Measurements from ENCODE around the gene B4GALNT4.

B4GALNT4 gene

DNA sequence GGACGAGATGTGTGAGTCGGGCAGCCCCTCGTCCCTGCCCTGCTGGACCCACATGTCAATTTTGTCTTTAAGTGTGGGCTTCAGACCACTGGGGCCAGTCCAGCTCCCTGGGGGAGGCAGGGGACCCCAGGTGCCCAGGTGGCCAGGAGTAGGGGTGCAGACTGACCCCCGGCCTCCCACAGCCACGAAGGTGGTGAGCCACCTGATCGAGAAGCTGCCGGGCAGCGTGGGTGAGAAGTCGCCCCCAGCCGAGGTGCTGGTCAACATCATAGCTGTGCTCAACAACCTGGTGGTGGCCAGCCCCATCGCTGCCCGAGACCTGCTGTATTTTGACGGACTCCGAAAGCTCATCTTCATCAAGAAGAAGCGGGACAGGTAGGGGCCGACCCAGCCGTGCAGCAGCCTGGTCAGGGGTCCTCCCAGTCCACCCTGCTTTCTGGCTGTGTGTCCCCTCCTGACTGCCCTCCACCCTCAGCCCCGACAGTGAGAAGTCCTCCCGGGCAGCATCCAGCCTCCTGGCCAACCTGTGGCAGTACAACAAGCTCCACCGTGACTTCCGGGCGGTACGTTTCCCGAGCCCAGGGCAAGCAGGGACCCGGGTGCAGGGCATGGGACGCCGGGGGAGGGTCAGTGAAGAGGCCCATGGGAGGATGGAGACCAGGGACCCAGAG is 34.6 kb downstream of the B4GALNT4 start:
- H3K4me1 ChIP-seq (ENCODE audit: control insufficient read depth, insufficient read depth, low read length), result no peaks in the 10 kb centered on the region
- 93% methylated on average over 27 of the region's 27 CpGs for WGBS, 2 experiments

DNA sequence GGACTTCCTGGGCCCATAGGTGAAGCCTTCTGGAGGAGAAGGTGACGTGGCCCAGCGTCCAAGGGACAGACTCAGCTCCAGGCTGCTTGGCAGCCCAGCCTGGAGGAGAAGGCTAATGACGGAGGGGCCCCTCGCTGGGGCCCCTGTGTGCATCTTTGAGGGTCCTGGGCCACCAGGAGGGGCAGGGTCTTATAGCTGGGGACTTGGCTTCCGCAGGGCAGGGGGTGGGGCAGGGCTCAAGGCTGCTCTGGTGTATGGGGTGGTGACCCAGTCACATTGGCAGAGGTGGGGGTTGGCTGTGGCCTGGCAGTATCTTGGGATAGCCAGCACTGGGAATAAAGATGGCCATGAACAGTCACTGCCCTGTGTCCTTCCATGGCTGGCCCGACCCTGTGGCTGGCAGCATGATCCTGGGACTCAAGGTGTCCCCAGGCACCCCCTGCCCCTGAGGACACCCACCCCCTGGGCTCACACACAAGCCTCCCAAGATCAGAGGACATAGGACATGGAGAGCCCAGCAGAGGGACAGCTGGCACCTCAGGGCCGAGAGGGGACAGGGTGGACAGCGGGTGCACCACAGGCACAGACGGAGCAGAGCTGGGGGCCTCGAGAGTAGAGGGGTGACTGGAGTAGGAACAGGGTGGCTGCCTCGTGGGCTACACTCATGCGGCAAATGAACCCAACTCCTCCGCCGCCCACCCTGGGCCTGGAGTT is 35.4 kb downstream of the B4GALNT4 start:
- WGBS, 2 experiments, result 92 to 93% methylated on average over 14 of the region's 14 CpGs
- no peaks in the 10 kb centered on the region for H3K36me3 ChIP-seq (ENCODE audit: control insufficient read depth, insufficient read depth, low read length)
- H3K27ac ChIP-seq (ENCODE audit: insufficient read depth, low read depth, low read length, poor library complexity, severe bottlenecking), result no peak overlapping the region
- no peak overlapping the region for H3K4me3 ChIP-seq (ENCODE audit: insufficient read depth, low read depth, low read length)
- H3K4me1 ChIP-seq (ENCODE audit: control insufficient read depth, insufficient read depth, low read length), result no peaks in the 10 kb centered on the region
- H3K9me3 ChIP-seq (ENCODE audit: control insufficient read depth, low read length), result no peaks in the 10 kb centered on the region
- peaks cover 14% of the 10 kb centered on the region for H3K27me3 ChIP-seq (ENCODE audit: control insufficient read depth, insufficient read depth, low read length, poor library complexity, severe bottlenecking)

More for the DNA sequence above, 34.6 kb downstream of the B4GALNT4 start:
- Histone ChIP-seq H3K27ac (ENCODE audit: insufficient read depth, low read depth, low read length, poor library complexity, severe bottlenecking) (no peak overlapping the region), H3K27me3 (ENCODE audit: control insufficient read depth, insufficient read depth, low read length, poor library complexity, severe bottlenecking) (peaks cover 14% of the 10 kb centered on the region), H3K4me3 (ENCODE audit: insufficient read depth, low read depth, low read length) (no peak overlapping the region), H3K36me3 (ENCODE audit: control insufficient read depth, insufficient read depth, low read length) (no peaks in the 10 kb centered on the region), H3K9me3 (ENCODE audit: control insufficient read depth, low read length) (no peaks in the 10 kb centered on the region)

GRCh38 chr11:405323-405953 is 36.1 kb downstream of the B4GALNT4 start:
- Histone ChIP-seq H3K4me1 (ENCODE audit: control insufficient read depth, insufficient read depth, low read length) (no peaks in the 10 kb centered on the region), H3K9me3 (ENCODE audit: control insufficient read depth, low read length) (no peaks in the 10 kb centered on the region), H3K27ac (ENCODE audit: insufficient read depth, low read depth, low read length, poor library complexity, severe bottlenecking) (no peak overlapping the region), H3K27me3 (ENCODE audit: control insufficient read depth, insufficient read depth, low read length, poor library complexity, severe bottlenecking) (peaks cover 14% of the 10 kb centered on the region), H3K36me3 (ENCODE audit: control insufficient read depth, insufficient read depth, low read length) (no peaks in the 10 kb centered on the region), H3K4me3 (ENCODE audit: insufficient read depth, low read depth, low read length) (no peak overlapping the region)
- WGBS, 2 experiments, result 76 to 80% methylated on average over 17 of the region's 17 CpGs

DNA sequence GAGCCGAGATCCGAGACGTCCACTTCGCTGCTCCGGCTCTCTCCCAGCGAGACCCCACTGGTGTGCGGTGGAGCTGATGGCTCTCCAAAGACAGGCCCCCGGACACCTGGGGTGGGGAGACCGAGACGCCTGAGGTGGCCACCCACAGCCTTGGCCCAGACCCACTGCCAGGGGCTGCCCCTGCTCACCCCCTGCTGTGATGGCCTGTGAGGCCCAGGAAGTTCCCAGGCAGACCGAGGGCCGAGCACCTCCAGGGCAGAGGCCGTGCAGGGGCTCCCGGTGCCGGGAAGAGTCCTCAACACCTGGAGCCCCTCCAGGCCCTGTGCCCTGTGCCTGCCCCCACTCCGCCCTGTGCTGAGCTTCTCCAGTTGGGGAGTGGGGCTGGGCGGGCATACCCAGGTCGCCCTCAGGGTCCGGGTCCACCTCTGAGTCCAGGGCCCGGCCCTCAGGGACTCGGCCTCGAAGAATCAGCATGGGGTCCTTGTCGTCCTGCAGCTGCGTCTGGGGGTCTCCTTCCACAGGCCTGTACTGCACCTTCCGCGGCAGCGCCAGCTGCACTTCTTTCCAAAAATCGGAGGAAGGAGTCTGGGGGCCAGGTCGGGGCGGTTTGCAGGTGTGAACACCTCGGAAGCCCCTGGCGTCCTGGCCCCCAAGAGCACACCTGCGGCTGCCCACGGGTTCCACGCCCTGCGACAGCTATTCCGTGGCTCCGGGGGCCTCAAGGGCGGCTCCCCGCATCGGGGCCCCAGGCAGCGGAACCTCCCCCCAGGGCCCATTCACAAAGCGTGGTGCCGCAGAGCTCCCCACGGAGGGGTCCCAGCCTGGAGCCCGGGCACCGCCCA is 36.9 kb downstream of the B4GALNT4 start:
- 82% methylated on average over 47 of the region's 47 CpGs for WGBS, 2 experiments
- no peak overlapping the region for H3K27ac ChIP-seq (ENCODE audit: insufficient read depth, low read depth, low read length, poor library complexity, severe bottlenecking)
- no peaks in the 10 kb centered on the region for H3K9me3 ChIP-seq (ENCODE audit: control insufficient read depth, low read length)
- H3K36me3 ChIP-seq (ENCODE audit: control insufficient read depth, insufficient read depth, low read length), result no peaks in the 10 kb centered on the region
- H3K4me1 ChIP-seq (ENCODE audit: control insufficient read depth, insufficient read depth, low read length), result no peaks in the 10 kb centered on the region
- peaks cover 14% of the 10 kb centered on the region for H3K27me3 ChIP-seq (ENCODE audit: control insufficient read depth, insufficient read depth, low read length, poor library complexity, severe bottlenecking)
- H3K4me3 ChIP-seq (ENCODE audit: insufficient read depth, low read depth, low read length), result peak overlapping the region; percentile 45

DNA sequence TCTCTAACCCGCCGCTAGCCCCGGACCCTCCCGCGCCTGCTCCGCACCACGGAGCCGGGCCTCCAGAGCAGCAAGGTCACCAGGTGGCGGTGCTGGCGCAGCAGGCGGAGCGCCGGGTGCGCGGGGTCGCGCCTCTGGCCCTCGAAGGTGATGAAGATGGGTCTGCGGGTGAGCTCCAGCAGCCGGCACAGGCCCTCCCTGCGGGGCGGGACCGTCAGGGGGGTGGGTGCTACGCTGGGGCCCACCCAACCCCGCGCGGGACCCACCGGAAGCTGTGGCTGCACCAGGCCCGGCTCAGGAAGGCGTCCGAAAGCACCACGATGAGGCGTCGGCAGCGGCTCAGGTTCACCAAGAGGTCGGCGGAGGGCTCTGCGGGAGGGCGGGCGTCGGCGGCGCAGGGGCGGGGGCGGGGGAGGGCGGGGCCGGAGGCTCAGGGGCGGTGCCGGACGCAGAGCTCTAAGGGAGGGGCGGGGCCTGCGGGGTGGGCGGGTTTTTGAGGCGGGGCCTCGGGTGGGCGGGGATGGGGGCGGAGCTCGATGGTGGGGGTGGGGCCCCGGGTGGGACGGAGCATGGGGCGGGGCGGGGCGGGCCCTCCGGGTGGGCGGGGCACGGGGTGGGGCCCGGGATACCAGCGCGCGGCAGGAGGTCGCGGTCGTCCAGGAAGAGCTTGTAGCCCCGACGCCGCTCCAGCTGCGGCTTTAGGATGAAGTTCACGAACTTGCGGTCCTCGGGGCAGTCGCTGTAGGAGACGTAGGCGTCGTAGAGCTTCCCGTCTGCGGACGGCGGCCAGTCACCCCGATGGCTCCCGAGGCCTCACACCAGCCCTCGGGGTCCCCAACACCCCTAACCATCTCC is 37.7 kb downstream of the B4GALNT4 start:
- Histone ChIP-seq H3K4me3 (ENCODE audit: insufficient read depth, low read depth, low read length) (peak overlapping the region; percentile 45), H3K27ac (ENCODE audit: insufficient read depth, low read depth, low read length, poor library complexity, severe bottlenecking) (no peak overlapping the region), H3K9me3 (ENCODE audit: control insufficient read depth, low read length) (no peaks in the 10 kb centered on the region), H3K4me1 (ENCODE audit: control insufficient read depth, insufficient read depth, low read length) (no peaks in the 10 kb centered on the region), H3K36me3 (ENCODE audit: control insufficient read depth, insufficient read depth, low read length) (no peaks in the 10 kb centered on the region), H3K27me3 (ENCODE audit: control insufficient read depth, insufficient read depth, low read length, poor library complexity, severe bottlenecking) (peaks cover 14% of the 10 kb centered on the region)
- WGBS, 2 experiments, result 12% methylated on average over 83 to 84 of the region's 91 CpGs

GRCh38 chr11:407651-408123 is 38.4 kb downstream of the B4GALNT4 start:
- WGBS, 2 experiments, result 86 to 87% methylated on average over 28 of the region's 28 CpGs
- H3K27me3 ChIP-seq (ENCODE audit: control insufficient read depth, insufficient read depth, low read length, poor library complexity, severe bottlenecking), result peaks cover 14% of the 10 kb centered on the region
- no peaks in the 10 kb centered on the region for H3K9me3 ChIP-seq (ENCODE audit: control insufficient read depth, low read length)
- H3K36me3 ChIP-seq (ENCODE audit: control insufficient read depth, insufficient read depth, low read length), result no peaks in the 10 kb centered on the region
- no peak overlapping the region for H3K27ac ChIP-seq (ENCODE audit: insufficient read depth, low read depth, low read length, poor library complexity, severe bottlenecking)
- H3K4me3 ChIP-seq (ENCODE audit: insufficient read depth, low read depth, low read length), result no peak overlapping the region
- no peaks in the 10 kb centered on the region for H3K4me1 ChIP-seq (ENCODE audit: control insufficient read depth, insufficient read depth, low read length)

DNA sequence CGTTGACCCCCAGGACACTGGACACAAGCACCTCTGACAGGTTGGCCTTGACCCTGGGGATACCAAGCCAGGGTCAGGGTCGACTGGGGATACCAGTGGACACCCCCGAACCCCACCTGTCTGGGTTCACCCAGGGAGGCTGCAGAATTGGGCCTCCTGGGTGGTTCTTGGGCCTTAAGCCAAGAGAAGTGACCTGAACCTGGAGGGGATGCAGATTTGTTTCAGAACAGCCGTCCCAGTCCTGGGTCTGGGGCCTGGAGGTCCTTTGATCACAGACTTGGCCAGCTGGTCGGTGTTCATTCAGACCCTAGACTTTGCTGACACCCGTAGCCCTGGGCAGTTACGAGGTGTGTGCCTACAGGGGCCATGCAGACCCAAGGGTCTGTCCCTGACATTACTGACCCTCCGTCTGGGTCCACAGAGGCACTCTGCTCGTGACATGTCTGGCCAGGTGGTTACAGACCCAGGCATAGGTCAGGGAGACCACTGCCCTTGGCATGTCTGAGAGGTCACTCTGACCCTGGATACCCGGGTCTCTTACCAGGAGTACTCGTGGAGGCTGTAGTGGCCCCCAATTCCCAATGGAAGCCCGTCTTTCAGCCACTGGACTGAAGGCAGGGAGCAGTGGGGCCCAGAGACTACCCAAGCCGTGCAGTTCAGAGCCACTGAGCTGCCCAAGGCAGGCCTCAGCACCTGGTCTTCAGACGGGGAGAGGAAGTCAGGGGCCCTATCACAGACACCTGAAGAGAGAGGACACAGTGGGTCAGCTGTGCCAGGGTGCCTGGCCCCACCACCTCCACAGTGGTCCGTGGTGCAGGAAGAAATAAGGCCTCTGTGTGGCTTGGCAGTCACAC is 39.1 kb downstream of the B4GALNT4 start:
- Histone ChIP-seq H3K9me3 (ENCODE audit: control insufficient read depth, low read length) (no peaks in the 10 kb centered on the region), H3K36me3 (ENCODE audit: control insufficient read depth, insufficient read depth, low read length) (no peaks in the 10 kb centered on the region), H3K4me3 (ENCODE audit: insufficient read depth, low read depth, low read length) (no peak overlapping the region), H3K4me1 (ENCODE audit: control insufficient read depth, insufficient read depth, low read length) (no peaks in the 10 kb centered on the region), H3K27ac (ENCODE audit: insufficient read depth, low read depth, low read length, poor library complexity, severe bottlenecking) (no peak overlapping the region), H3K27me3 (ENCODE audit: control insufficient read depth, insufficient read depth, low read length, poor library complexity, severe bottlenecking) (peaks cover 20% of the 10 kb centered on the region)
- 90 to 91% methylated on average over 15 of the region's 15 CpGs for WGBS, 2 experiments

- Histone ChIP-seq H3K27me3 (ENCODE audit: control insufficient read depth, insufficient read depth, low read length, poor library complexity, severe bottlenecking) (peaks cover 27% of the 10 kb centered on the region), H3K4me1 (ENCODE audit: control insufficient read depth, insufficient read depth, low read length) (no peaks in the 10 kb centered on the region), H3K4me3 (ENCODE audit: insufficient read depth, low read depth, low read length) (no peak overlapping the region), H3K27ac (ENCODE audit: insufficient read depth, low read depth, low read length, poor library complexity, severe bottlenecking) (no peak overlapping the region), H3K9me3 (ENCODE audit: control insufficient read depth, low read length) (no peaks in the 10 kb centered on the region), H3K36me3 (ENCODE audit: control insufficient read depth, insufficient read depth, low read length) (no peaks in the 10 kb centered on the region)
- 92 to 95% methylated on average over 7 of the region's 7 CpGs for WGBS, 2 experiments
Measured at GRCh38 chr11:409008-409599, 39.8 kb downstream of the B4GALNT4 start.
